PC-3 (cell line): ENCODE results near the gene SIL1. TPM values are rescaled to one million over a fixed set of nuclear protein-coding genes. Genes with fewer than 3 reads are reported as not detected.

ENCODE experiments used
- ATAC-seq: fragments of 200-7000 bp; cut with Tn5 transposase; 2 replicates; pipeline ENCODE4 v1.9.1; 2020; ENCODE audit warnings: mild to moderate bottlenecking, moderate library complexity
- BruUV-seq: library from RNA; stranded (reverse); fragments of 400-500 nt; replicated peaks from 2 replicates; lab custom pipeline; 2021; lab: Mats Ljungman, UMichigan
- CTCF ChIA-PET: fragments of 300-600 bp; sonication (Branson Sonifier 250); formaldehyde crosslinking; loops from one replicate; lab custom pipeline; 2022; ENCODE audit warnings: antibody characterized with exemption; lab: Charles Lee
- POLR2A ChIA-PET: fragments of 300-600 bp; sonication (Branson Sonifier 250); formaldehyde crosslinking; loops from one replicate; lab custom pipeline; 2022; ENCODE audit warnings: antibody characterized with exemption; ENCODE audit not compliant: unreplicated experiment; lab: Charles Lee
- DNase-seq: peaks from one replicate; pipeline ENCODE4 v3.0.0-alpha.2; 2015
- H2AFZ ChIP-seq: fragments of 300-600 bp; sonication (generic); 2 replicates; pipeline ENCODE4 v1.6.0; 2016; ENCODE audit warnings: antibody characterized with exemption, low read length
- H3F3A ChIP-seq: fragments of 300-600 bp; sonication (generic); one replicate; pipeline ENCODE4 v1.6.0; 2017; ENCODE audit warnings: antibody characterized with exemption, low read length, control low read depth, mild to moderate bottlenecking; ENCODE audit not compliant: unreplicated experiment
- H3K27ac ChIP-seq: fragments of 300-600 bp; sonication (generic); 2 replicates; pipeline ENCODE4 v1.5.1; 2016; ENCODE audit warnings: mild to moderate bottlenecking, low read length
- H3K27me3 ChIP-seq: fragments of 300-600 bp; sonication (generic); 2 replicates; pipeline ENCODE4 v1.6.1; 2016; ENCODE audit warnings: low read length, mixed read lengths
- H3K36me3 ChIP-seq: fragments of 300-600 bp; sonication (generic); 2 replicates; pipeline ENCODE4 v1.6.1; 2016; ENCODE audit warnings: low read depth, mixed run types, low read length, mixed read lengths
- H3K4me1 ChIP-seq: fragments of 300-600 bp; sonication (generic); 2 replicates; pipeline ENCODE4 v1.5.1; 2016; ENCODE audit warnings: low read length; ENCODE audit not compliant: insufficient read depth
- H3K4me2 ChIP-seq: fragments of 300-600 bp; sonication (generic); 2 replicates; pipeline ENCODE4 v1.6.0; 2016; ENCODE audit warnings: low read length
- H3K4me3 ChIP-seq: fragments of 300-600 bp; sonication (generic); 2 replicates; pipeline ENCODE4 v1.5.1; 2016; ENCODE audit warnings: mild to moderate bottlenecking, low read length, mixed read lengths
- H3K79me2 ChIP-seq: fragments of 300-600 bp; sonication (generic); 2 replicates; pipeline ENCODE4 v1.6.1; 2017; ENCODE audit warnings: low read length, mixed read lengths
- H3K9ac ChIP-seq: fragments of 300-600 bp; sonication (generic); 2 replicates; pipeline ENCODE4 v1.6.0; 2016; ENCODE audit warnings: mild to moderate bottlenecking, low read length
- H3K9me2 ChIP-seq: fragments of 300-600 bp; sonication (generic); replicated peaks from 2 replicates; pipeline ENCODE4 v1.6.1; 2016; ENCODE audit warnings: mixed run types, low read length, mixed read lengths
- H3K9me3 ChIP-seq: fragments of 300-600 bp; sonication (generic); 2 replicates; pipeline ENCODE4 v1.6.1; 2016; ENCODE audit warnings: low read length, mixed read lengths
- H4K20me1 ChIP-seq: fragments of 300-600 bp; sonication (generic); 2 replicates; pipeline ENCODE4 v1.6.1; 2016; ENCODE audit warnings: low read length, mixed read lengths
- EZH2 ChIP-seq: fragments of 300-600 bp; sonication (generic); IDR thresholded peaks from one replicate; pipeline ENCODE4 v1.6.1; 2017; ENCODE audit warnings: antibody characterized with exemption, mild to moderate bottlenecking, low read length; ENCODE audit not compliant: unreplicated experiment
- EZH2phosphoT487 ChIP-seq: fragments of 300-600 bp; sonication (generic); IDR thresholded peaks from 2 replicates; pipeline ENCODE4 v1.6.1; 2018; ENCODE audit warnings: mild to moderate bottlenecking, antibody characterized with exemption, low read length, borderline replicate concordance
- intact Hi-C: fragments of 100-400 bp; cut with micrococcal nuclease; formaldehyde crosslinking; loops from 2 replicates; pipeline ENCODE4 v1.9.0; 2023
- total RNA-seq: library from RNA; depleted of rRNA; stranded (reverse); fragments of >200 nt; gene quantifications from 2 replicates; pipeline ENCODE4 v1.2.3, GENCODE V29; 2014
- TF ChIP-seq, protein P1 (sequence below): fragments of 300-600 bp; sonication (generic); conservative IDR thresholded peaks from 2 replicates; pipeline ENCODE4 v1.5.1; 2017; ENCODE audit warnings: antibody characterized with exemption, low read depth, mild to moderate bottlenecking, low read length

Gene SIL1
- total RNA-seq, 1 experiment from 2014 or later = 7.9 TPM

DNA sequence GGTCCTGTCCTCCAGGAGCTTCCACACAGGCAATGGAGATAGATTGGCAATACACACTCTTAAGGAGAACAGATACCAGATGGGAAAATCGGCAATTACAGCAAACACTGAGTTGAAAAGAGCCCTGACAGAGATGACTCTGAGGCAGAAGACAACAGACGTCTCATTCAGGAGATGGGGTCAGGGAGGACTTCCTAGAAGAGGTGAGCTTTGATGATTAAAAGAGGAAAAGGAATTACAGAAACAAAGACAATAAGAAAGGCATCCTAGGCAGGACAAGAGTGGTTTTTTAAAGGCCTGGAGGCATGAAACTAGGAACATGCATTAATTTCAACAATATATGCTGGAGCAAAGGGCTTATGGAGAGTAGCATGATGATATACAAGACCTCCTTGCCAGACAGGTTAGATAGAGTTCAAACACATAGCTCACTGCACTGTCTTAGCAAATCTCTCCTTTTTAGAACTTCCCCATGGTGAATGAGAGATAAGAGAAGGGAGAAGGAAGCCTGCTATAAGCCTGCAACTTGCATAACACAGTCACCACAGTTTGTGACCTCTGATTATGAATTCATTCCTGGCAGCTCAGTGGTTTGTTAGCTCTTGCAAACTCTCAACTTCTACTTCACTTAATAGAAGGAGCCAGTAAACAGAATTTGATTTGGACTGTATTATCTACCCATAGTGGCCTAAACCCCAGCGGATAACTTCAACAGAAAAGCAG is 48.5 kb downstream of the SIL1 start:
- TF ChIP-seq EZH2 (no peak), EZH2phosphoT487 (no peak)
- TF ChIP-seq, protein P1, sequence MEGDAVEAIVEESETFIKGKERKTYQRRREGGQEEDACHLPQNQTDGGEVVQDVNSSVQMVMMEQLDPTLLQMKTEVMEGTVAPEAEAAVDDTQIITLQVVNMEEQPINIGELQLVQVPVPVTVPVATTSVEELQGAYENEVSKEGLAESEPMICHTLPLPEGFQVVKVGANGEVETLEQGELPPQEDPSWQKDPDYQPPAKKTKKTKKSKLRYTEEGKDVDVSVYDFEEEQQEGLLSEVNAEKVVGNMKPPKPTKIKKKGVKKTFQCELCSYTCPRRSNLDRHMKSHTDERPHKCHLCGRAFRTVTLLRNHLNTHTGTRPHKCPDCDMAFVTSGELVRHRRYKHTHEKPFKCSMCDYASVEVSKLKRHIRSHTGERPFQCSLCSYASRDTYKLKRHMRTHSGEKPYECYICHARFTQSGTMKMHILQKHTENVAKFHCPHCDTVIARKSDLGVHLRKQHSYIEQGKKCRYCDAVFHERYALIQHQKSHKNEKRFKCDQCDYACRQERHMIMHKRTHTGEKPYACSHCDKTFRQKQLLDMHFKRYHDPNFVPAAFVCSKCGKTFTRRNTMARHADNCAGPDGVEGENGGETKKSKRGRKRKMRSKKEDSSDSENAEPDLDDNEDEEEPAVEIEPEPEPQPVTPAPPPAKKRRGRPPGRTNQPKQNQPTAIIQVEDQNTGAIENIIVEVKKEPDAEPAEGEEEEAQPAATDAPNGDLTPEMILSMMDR = no peak
- H3K4me1 ChIP-seq = peaks cover 12% of the 10 kb centered on the region
- ATAC-seq (no peak), DNase-seq (no peak)
- no peak overlapping the region for H3K27ac ChIP-seq
- H3K79me2 ChIP-seq = no peaks in the 10 kb centered on the region
- H3K4me2 ChIP-seq = no peak overlapping the region
- no peaks in the 10 kb centered on the region for H3K9me3 ChIP-seq
- H3F3A ChIP-seq = no peaks in the 10 kb centered on the region
- H3K4me3 ChIP-seq = no peak overlapping the region
- H2AFZ ChIP-seq = no peak overlapping the region
- intact Hi-C loops = no loop called here
- no peaks in the 10 kb centered on the region for H3K9me2 ChIP-seq
- H3K27me3 ChIP-seq = no peaks in the 10 kb centered on the region
- no peak overlapping the region for H3K9ac ChIP-seq
- H4K20me1 ChIP-seq = 0 out of 2 replicates have a peak, but pooled peaks cover 3% of the 10 kb centered on the region
- no TSS peak for BruUV-seq
- CTCF ChIA-PET = no interaction called here
- no peaks in the 10 kb centered on the region for H3K36me3 ChIP-seq
- POLR2A ChIA-PET = no interaction called here

DNA sequence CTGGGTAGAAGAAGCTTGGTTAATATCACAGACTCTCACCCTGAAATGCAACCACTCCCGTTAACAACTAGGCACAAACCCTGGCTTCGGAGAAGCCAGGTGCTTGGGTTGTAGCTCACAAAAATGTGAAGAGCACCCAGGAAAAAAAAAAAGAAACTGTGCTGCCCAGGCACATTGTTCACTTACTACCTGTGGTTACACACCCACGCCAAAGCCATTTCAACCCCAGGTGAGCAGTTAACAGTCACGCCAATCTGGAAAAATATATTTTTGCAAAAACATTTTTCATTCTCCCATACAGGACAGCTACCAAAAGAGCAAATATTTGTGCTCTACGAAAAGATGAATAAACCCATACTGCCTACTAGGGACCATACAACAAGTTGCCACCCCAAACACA is 49.2 kb downstream of the SIL1 start:
- TF ChIP-seq EZH2phosphoT487 (no peak), EZH2 (no peak)
- TF ChIP-seq, protein P1 = no peak
- Histone ChIP-seq H3K4me2 (no peak overlapping the region), H3K9me3 (no peaks in the 10 kb centered on the region), H3K4me1 (peaks cover 12% of the 10 kb centered on the region), H3K36me3 (no peaks in the 10 kb centered on the region), H3F3A (no peaks in the 10 kb centered on the region), H3K4me3 (no peak overlapping the region), H2AFZ (no peak overlapping the region), H3K9me2 (no peaks in the 10 kb centered on the region), H3K27ac (no peak overlapping the region), H3K27me3 (no peaks in the 10 kb centered on the region), H3K9ac (no peak overlapping the region), H3K79me2 (no peaks in the 10 kb centered on the region), H4K20me1 (0 out of 2 replicates have a peak, but pooled peaks cover 3% of the 10 kb centered on the region)
- CTCF ChIA-PET = no interaction called here
- no peak for ATAC-seq
- intact Hi-C loops = no loop called here
- no peak for DNase-seq
- BruUV-seq = no TSS peak
- POLR2A ChIA-PET = no interaction called here

DNA sequence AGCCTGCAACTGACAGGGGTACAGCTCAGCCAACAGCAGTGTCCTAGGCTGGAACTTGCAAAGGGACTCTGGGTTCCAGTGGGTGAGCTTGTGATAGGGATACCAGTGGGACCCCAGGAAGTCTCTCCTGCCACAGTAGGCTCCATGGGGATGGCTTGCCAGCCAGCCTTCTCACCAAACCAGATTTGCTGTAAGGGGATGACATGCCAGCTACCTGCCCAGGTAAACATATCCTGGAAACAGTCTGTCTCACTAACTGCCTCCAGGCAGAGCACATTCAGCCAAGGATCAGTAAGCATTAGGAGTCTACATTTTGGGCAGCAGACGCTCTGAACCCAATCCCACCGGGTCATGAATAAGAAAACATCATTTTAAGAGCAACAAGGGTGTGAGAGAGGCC is 49.9 kb downstream of the SIL1 start:
- H3K36me3 ChIP-seq = no peaks in the 10 kb centered on the region
- no peaks in the 10 kb centered on the region for H3K9me2 ChIP-seq
- no peaks in the 10 kb centered on the region for H3F3A ChIP-seq
- 0 out of 2 replicates have a peak, but pooled peaks cover 3% of the 10 kb centered on the region for H4K20me1 ChIP-seq
- TF ChIP-seq, protein P1 = no peak
- no peak for TF ChIP-seq EZH2phosphoT487
- no peak for TF ChIP-seq EZH2
- BruUV-seq = no TSS peak
- no peaks in the 10 kb centered on the region for H3K79me2 ChIP-seq
- no peak overlapping the region for H2AFZ ChIP-seq
- no peak overlapping the region for H3K4me2 ChIP-seq
- no peak overlapping the region for H3K9ac ChIP-seq
- CTCF ChIA-PET = no interaction called here
- no peaks in the 10 kb centered on the region for H3K27me3 ChIP-seq
- H3K4me1 ChIP-seq = peaks cover 12% of the 10 kb centered on the region
- H3K27ac ChIP-seq = no peak overlapping the region
- POLR2A ChIA-PET = no interaction called here
- intact Hi-C loops = no loop called here
- H3K4me3 ChIP-seq = no peak overlapping the region
- no peaks in the 10 kb centered on the region for H3K9me3 ChIP-seq
- DNase-seq (peak; percentile 47), ATAC-seq (no peak)
